ENCODE data around the gene TENM3.

GRCh38 chr4:182519528-182519927 lies 276.3 kb downstream of the TENM3 start:
- TF ChIP-seq CTCF (conservative IDR thresholded peaks at IDR 0.05; ENCODE audit: low read length): no peak
- no peak for TF ChIP-seq EZH2phosphoT487 (IDR thresholded peaks at IDR 0.05; ENCODE audit: borderline replicate concordance, low read depth, low read length)

All from OCI-LY7 (cell line).